EH (cell line): ENCODE results near the gene PAPOLB.

Experiments
- DNase-seq: peaks from one replicate; pipeline ENCODE4 v3.0.0-alpha.2; 2015; ENCODE audit warnings: low read depth

Gene PAPOLB

DNA sequence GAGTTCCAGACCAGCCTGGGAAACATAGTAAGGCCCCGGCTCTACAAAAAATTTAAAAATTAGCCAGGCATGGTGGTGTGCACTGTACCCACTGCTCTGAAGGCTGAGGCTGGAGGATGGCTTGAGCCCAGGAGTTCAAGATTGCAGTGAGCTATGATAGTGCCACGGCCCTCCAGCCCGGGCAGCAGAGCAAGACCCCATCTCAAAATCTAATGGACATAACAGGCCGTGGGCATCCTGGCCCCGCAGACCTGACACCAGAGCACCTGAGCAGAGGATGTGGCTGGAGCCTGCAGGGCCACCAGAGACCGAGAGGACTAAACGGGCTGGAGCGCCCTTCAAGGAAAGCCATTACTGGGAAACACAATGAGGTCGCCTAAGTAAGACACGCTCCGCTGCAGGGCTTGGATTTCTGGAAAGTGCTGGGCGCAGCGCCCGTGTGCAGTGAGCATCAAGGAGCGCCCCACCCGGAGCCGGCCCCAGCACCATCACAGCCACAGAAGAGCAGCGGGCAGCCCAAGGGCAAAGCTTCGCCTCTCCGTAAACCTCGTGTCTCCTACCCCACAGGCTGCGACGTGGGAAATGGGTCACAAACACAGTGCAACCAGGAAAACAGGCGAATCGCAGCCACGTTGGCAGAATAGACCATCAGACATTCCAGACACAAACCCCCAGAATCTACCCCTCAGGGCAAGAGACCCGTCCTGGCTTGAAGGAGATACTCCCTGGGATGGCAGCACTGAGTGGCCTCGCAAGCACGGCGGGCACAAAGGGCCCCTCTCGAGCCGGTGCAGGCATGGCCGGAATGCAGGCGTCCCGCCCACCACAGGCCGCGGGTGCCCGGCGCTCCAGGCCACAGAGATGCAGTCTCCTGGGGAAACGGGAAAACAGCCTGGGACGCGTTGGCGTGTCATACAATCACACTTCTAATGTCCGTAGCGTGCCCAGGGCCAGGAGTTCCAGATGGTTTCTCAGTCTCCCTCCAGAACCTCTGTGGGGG is 16.8 kb upstream of the PAPOLB start:
- peak; percentile 43 for DNase-seq

DNA sequence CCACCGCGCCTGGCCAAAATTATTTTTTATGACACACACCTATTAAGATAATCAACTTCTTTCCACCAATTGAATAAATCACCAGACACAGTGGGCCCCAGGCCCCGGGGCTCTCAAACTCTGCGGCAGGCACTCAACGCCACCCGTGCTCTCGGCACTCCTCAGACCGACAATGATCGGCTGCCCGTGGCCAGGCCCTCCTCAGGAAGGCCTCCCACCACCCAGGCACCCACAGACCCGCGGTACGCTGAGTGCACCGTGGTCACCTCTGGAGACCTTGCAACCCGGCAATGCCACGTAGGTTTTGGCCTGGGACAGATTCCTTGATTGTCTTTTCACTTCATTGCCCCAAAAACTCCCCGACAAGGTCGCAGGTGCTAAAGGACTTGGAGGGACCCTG is 14.8 kb upstream of the PAPOLB start:
- DNase-seq = no peak

DNA sequence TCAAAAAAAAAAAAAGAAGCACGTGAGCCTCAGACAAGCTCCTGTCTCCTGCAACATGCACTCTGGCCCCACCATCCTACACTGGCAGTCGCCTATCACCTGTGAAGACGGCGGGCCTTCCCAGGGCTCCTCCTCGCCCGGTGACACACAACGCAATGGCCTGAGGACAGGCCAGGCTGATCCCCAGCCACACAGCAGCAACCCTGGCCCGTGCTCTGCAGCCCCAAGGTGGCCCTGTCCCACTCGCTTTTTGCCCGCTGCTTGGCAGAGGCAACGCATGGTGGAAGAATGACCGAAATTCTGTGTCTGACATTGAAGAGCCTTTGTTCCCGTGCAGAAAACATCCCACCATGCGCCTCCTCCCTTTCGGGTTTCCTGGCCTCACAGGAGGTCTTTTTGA is 13.6 kb upstream of the PAPOLB start:
- DNase-seq = no peak

DNA sequence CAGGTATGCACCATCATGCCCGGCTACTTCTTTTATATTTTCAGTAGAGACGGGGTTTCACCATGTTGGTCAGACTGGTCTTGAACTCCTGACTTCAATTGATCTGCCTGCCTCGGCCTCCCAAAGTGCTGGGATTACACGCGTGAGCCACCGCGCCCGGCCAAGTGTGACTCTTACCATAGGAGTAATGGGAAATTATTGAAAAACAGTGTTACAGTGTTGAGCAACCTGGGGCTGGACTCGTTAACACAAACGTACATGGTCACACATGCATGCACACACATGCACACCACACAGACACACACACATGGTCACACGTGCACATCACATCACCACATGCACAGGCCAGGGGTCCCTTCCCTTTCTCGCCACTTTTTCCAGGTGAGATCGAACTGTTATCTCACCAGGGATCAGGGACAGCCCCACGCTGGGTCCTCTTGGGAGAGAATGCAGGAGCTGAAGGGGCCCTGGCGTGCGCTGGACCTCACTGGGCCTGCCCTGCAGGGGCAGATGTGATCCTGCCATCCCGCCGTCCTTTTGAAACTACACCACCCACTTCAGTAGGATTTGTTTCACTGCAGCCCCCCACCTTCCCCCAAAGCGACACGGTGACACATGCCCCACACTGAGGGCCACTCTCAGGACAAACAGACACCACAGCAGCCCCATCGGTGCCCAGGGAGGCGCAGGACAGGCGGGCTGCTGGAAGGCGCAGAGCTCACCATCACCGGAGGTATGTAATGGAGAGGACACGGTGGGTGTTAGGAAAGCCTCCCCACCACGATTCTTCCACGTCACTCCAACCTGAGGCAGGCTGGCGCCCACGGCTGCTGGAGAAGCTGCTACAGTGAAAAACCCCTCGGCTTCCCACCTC is 11.5 kb upstream of the PAPOLB start:
- no peak for DNase-seq

DNA sequence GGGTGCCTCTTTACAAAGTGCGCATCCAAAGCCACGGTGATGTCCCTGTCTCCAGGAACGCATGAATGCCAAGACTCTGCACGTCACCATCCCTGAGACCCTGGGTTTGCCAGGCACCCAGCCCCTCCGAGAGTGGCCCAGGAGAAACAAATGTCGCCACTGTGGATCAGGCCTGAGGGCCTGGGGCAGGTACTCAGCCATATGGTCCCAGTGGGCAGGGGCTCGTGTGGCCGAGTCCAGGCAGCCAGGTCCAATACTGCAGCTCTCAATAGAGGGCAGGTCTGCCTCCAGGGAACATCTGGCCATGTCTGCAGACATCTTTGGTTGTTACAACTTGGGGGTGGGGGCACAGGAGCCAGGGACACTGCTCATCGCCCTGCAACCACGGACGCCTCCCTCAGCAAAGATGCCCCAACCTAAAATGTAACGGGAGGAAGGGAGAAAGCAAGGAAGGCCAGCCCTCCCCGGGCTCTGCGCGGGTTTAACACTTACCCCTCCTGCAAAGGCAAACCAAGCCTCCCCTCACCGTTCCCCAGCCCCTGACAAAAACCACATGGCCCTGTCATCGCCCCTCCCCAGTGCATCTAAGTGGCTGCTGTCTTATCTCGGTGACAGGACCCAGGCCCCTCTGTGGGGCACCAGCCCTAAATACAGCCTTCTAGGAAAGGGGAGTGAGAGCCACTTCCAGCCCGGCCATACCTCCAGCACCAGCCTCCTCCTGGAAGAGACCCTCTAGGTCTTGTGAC is 10.3 kb upstream of the PAPOLB start:
- DNase-seq = no peak

DNA sequence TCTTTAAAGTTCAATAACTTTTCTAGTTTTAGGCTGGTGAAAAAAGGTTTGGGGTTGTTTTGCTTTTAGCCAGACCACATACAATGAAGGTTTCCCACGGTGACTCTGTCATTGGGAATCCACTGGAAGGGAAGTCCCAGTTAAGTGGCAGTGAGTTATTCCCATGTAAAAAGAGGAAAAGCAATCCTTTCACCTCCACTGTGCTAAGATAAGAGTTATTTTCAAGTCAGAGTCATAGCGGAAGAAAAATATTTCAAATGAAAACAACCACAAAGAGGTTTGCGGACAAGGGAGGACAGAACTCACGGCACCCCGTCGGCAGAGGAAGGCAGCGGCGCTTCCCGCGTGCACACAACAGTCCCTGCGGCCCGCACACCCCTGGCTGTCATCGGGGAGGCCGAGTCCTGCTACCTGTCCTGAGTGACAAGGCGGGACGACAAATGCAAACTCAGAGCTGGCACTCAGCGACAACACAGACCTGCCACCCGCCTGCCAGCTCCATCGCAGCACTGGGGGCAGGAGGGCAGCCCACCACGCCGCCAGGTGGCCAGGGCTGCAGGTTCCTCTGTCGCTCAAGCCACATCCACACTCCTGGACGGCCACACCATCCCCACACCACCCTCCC is 9.3 kb upstream of the PAPOLB start:
- DNase-seq = no peak

DNA sequence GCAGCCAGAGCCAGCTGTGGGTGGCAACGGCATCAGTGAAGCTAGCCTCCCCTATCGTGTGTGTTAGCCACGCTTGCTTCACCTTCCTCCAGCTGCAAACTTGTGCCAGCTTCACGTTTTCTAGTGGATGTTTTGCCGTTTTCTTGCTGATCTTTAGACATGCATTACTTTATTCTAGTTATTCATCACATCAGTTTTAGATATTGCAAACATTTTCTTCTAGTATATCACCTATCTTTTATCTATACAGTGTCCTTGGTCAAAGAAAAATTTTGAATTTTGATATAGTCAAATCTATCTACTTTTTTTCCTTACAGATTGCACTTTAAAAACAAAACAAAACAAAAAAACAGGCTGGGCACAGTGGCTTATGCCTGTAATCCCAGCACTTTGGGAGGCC is 6.7 kb upstream of the PAPOLB start:
- DNase-seq = no peak

DNA sequence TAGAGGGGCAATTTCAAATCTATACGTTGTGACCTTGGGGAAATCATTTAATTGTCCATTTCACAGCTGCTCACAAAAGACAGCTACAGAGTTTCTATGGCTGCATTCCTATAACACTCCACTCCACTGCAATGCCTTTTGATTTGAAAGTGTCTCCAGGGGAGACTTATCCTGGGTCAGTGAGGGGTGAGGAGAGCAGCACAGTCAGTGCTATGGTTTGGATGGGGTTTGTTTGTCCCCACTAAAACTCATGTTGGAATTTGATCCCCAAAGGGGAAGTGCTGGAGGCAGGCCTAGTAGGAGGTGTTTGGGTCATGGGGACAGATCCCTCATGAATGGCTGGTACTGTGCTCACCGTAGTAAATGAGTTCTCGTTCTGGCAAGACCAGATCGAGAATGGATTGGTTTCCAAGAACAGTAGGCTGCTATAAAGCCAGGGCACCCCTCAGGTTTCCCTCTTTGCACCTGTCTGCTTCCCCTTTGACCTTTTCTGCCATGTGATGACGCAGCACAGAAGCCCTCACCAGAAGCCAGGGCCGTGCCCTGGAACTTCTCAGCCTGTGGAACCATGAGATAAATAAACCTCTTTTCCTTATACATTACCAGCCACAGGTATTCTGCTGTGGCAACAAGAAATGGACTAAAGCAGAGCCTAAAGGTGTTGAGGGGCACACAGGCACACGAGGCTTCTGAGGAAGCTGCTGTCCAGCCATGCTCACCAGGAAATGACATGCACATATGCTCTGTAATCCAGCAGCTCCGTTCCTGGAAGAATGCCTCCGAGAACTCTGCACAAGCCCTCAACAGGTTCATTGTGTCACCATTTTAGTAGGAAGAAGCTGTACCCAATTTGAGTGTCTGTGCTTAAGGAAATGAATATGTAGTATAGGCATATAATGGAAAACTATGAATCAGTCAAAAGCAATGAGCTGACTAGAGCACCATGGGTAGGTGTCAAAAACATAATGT is 5.0 kb upstream of the PAPOLB start:
- DNase-seq = no peak

DNA sequence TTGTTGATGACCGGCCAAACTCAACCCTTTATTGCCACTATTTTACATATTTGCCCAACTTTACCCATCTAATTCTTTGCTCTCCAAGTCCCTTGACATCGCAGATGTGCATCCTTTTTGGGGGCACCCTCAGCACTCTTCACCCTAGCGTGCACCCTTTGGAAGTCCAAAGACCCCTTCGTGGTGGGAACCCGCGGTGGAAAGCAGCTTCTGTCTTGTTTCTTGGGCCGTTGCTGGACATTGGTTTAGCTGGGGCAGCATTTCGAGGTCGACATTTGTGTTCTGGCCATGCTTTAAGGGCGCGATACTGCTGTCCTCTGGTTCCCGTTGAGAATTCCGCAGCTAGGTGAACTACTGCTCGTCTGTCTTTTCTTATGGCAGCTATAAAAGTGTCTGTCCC is 326 bp upstream of the PAPOLB start:
- DNase-seq = no peak

DNA sequence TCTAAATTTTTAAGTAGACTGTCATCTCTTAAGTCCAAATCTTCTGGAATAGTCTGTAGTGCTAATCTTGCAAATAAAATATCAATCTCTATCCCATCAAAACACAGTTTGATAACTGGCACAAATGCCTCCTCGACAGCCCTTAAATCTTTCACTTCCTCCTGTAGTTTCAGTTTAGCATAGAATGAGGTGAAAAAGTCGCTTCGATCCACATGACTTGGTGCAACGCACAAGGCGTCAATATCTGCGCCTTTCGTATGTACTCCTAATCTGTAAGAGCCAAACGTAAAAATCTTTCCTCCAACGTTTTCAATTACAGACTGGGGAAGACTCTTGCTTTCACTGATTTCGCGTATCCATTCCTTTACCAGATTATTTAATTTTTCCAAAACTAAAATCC is 603 bp downstream of the PAPOLB start:
- no peak for DNase-seq

DNA sequence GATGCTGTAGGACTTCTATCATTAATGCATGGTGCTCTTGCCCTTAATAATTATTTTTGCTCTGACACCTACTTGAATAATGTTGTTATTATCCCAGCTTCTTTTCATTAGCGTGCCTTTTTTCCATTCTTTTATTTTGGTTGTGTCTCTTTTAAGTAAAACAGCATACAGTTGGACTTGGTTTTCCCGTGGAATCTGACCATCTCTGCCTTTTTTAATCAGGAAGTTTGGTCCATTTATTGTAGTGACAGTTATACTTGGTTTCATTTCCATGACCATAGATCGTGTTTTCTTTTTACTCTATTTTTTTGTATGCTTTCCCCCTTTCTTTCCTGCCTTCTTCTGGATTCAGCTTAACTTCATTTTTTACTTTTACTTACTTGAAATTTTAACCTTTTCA is 4.6 kb downstream of the PAPOLB start:
- no peak for DNase-seq

DNA sequence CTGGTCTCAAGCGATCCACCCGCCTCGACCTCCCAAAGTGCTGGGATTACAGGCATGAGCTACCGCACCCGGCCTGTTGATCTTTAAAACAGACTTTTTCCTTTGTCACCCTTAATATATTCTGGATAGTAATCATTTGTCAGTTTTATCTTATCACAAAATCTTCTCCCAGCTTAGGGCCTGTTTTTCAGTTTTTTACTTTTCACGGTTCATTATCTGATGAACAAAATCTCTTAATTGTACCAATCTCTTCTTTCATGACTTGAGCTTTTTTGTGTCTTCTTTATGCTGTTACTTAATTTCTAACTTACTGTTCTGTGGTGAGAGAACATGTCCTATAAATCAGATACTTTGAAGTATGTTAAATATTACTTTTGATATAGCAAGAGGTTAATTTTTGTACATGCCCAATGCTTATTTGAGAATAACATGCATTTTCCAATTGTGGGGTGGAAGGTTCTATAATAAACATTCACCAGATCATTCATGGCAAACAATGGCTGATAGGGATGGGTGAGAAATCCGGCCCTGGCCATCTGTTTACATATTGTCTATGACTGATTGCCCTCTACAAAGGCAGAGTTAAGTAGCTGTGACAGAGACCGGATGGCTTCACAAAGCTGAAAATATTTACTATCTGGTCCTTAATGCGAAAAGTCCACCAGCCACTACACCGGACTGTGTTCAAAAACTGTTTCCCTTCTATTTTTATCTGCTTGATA is 5.3 kb downstream of the PAPOLB start:
- DNase-seq = no peak

DNA sequence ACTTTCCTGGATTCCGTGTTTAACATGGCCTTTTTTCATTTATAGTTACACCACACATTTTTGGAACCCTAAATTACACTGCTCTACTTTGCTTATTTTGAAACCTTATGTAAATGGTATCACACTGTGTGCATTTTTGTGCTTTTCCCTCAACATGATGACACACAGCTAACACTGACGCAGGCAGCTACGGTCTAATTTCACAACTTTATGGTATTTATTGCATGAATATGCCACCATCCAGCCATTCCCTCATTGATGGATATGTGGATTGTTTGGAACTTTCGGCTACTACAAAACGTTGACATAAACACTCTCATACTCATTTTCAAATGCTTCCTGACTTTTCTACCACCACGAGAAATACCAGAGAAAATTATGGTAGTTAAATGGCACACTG is 6.9 kb downstream of the PAPOLB start:
- no peak for DNase-seq

DNA sequence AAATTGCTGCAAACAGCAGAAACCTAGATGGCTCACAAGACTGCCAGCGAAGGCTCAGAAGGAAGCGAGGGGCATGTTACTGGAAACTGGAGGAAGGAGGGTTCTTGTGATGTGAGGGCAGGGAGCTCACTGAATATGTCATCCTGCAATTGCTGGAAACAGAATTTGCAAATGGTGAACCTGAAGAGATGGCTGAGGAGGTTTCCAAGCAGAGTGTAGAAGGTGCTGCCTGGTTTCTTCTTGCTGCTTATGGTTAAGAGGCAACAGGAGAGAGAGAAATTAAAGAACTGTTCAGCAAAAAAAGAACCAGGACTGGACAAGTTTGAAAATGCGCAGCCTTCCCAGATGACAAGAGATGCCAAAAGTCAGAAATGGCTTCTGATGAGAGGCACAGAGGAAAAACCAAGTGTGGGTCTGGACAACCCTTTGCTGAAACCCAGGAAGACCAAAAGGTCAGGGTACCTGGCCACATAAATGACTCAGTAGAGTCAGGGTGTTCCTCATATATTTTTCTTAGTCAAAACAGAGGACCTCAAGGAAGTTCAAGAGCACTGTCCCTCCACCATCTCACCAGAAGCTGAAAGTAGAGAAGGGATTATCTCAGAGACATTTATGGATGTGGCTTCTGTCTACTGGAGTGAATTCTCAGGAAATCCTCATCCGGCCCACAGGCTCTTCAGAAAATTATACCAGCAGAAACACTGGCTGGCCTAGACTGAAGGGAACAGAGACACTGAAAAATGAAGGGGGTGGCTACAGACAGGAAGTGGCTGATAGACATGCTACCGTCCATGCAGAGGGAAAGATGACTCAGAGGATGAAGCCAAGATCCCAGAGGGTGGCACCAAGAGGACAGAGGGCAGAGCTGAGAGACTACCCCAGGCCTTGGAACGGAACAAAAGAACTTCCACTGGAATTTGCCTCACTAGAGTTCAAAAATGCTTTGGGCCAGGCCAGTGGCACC is 10.1 kb downstream of the PAPOLB start:
- peak; percentile 74 for DNase-seq

DNA sequence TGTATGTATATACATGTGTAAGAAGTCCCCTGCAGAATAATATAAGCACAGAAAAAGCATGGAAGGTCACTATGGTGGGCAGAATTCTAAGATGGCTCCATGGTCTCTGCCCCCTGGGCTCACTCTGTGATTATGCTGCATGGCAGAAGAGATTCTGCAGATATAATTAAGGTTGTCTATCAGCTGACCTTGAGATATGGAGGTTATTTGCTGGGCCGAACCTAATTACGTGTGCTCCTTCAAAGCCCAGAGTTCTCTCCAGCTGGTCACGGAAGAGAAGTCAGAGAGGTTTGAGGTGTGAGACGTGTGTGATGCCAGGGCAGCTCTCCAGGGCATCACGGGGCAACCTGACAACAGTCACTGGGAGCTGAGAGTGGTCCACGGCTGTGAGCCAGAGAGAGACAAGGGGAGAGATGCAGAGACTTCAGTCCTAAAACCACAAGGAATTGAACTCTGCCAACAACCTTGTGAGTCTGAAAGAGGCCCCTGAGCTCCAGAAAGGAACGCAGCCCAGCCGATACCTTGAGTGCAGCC is 11.5 kb downstream of the PAPOLB start:
- no peak for DNase-seq

DNA sequence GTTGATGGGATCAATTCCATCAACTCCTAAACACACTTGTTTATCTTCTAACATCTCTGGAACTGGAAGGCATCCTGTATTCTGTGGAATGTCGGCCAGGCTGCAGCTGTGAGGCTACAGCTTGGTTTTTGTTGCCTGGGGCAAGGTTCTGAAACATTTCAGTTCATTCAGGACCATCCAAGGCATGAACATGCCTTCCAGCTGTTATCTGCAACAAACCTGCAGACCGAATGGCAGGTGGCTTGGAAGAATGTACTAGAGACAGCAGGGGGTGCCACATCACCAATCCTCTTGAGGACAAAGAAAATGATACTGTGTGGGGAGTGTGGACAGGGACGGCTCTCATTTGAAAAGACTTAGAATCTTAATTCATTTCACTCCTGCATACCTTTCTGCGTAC is 12.4 kb downstream of the PAPOLB start:
- peak; percentile 62 for DNase-seq

DNA sequence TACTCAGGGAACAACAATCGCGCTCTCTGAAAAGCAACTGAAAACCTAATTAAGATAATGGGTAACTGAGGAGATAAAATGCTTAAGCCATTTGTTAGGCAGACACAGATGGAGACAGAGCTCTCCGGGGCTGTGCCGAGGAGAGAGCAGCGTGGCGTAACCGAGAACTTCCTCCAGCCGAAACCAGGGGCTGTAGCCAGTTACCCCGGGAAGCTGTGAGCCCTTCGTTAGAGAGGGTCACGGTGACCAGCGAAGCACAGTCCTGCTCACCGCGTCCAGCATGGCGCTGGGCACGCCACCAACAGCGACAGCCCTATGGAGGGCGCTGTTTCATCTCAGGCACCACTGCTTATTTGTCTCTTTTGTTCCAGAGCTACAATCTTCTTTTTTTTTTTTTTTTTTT is 16.1 kb downstream of the PAPOLB start:
- no peak for DNase-seq

DNA sequence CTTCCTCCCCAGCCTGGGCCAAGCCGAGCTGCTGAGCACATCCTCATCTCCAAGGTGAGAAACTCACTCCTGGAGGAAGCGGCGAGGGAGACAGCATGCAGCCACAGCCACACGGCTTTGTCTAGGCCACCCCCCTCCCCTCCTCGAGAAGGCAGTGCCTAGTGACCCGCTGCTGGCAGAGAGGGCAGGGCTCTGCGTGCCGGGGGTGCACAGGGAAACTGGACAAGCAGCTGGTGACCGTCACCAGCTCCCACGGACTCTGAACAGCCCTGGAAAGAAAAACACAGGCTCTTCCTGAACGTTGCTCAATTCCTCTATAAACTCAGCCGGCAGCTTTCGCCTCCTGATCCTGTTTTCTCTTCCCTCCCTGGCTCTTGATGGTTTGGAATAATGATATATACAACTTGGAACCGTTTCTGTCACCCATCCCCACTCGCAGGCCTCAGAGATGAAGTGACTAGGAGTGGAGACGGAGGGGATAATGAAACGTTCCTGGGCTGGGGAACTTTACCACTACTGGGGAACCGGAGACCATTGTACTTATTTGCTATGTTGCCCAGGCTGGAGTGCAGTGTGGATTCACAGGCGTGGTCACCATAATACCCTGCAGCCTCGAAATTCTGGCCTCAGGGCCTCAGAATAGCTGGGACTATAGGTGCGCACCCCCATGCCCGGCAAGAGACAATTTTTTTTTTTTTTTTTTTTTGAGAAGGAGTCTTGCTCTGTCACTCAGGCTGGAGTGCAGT is 19.3 kb downstream of the PAPOLB start:
- DNase-seq = no peak
